HCT116 (cell line): ENCODE results near the gene KIAA0930. TPM values are rescaled to one million over a fixed set of nuclear protein-coding genes. Genes with fewer than 3 reads are reported as not detected.

Source experiments
- ATAC-seq: fragments of 200-7000 bp; cut with Tn5 transposase; 2 replicates; pipeline ENCODE4 v1.9.1; 2020; ENCODE audit warnings: mild to moderate bottlenecking, moderate library complexity
- BruUV-seq: library from RNA; stranded (reverse); fragments of 400-500 nt; replicated peaks from 2 replicates; lab custom pipeline; 2021; lab: Mats Ljungman, UMichigan
- CTCF ChIA-PET: fragments of 300-600 bp; sonication (Branson Sonifier 250); formaldehyde crosslinking; loops from one replicate; lab custom pipeline; 2021; ENCODE audit warnings: antibody characterized with exemption; lab: Charles Lee
- POLR2A ChIA-PET: fragments of 300-600, 350-600 bp; sonication (Branson Sonifier 250); formaldehyde crosslinking; loops from one replicate; lab custom pipeline; 2021; ENCODE audit warnings: antibody characterized with exemption; lab: Charles Lee
- RAD21 ChIA-PET, 2 experiments: fragments of 300-600 bp; sonication (Branson Sonifier 250); formaldehyde crosslinking; loops; one replicate each; lab custom pipeline; 2023; ENCODE audit warnings: low total read pairs in 2 of 2; ENCODE audit not compliant: uncharacterized antibody in 2 of 2, unreplicated experiment in 2 of 2, low non-redundant PET in 1 of 2; lab: Charles Lee
- DNase-seq: peaks from one replicate; pipeline ENCODE4 v3.0.0-alpha.2; 2010; ENCODE audit warnings: low read depth, low spot score
- H2AFZ ChIP-seq: fragments of 200-600 bp; shearing (Covaris generic), sonication (generic); 2 replicates; pipeline ENCODE4 v1.6.1; 2017; ENCODE audit warnings: low read depth, mixed run types, mixed read lengths, antibody characterized with exemption, low read length; ENCODE audit not compliant: poor library complexity, severe bottlenecking
- H3K27ac ChIP-seq: 2 replicates; pipeline ENCODE4 v1.5.1; 2012; ENCODE audit warnings: low read depth, low read length
- H3K27me3 ChIP-seq: fragments of 200-600 bp; sonication (generic); 2 replicates; pipeline ENCODE4 v1.6.1; 2016; ENCODE audit warnings: mixed run types, low read length, mixed read lengths; ENCODE audit not compliant: insufficient read depth
- H3K36me3 ChIP-seq, 2 experiments: fragments of 200-500 bp in 1 of 2; fragments of 200-600 bp in 1 of 2; sonication (Bioruptor generic) in 1 of 2; sonication (generic) in 1 of 2; 2 replicates each; pipeline versions ENCODE4 v1.5.1 to v1.6.1; 2014 to 2016; ENCODE audit warnings: low read length in 2 of 2, inconsistent platforms in 1 of 2, mixed read lengths in 1 of 2, mixed run types in 1 of 2; ENCODE audit not compliant: insufficient read depth in 2 of 2, control insufficient read depth in 1 of 2
- H3K4me1 ChIP-seq, 2 experiments: fragments of 200-600 bp in 1 of 2; sonication (generic) in 1 of 2; 2 replicates each; pipeline versions ENCODE4 v1.5.1 to v1.6.1; 2012 to 2017; ENCODE audit warnings: low read length in 2 of 2, inconsistent platforms in 1 of 2, mild to moderate bottlenecking in 1 of 2, mixed read lengths in 1 of 2, mixed run types in 1 of 2, moderate library complexity in 1 of 2; ENCODE audit not compliant: insufficient read depth in 2 of 2, control insufficient read depth in 1 of 2
- H3K4me2 ChIP-seq: fragments of 200-600 bp; sonication (generic); 2 replicates; pipeline ENCODE4 v1.6.1; 2017; ENCODE audit warnings: mixed run types, low read length, mixed read lengths
- H3K4me3 ChIP-seq, 2 experiments: fragments of 200-600 bp in 1 of 2; sonication (generic) in 1 of 2; replicated peaks in 1 of 2; 2 replicates each; pipeline ENCODE4 v1.5.1; 2011 to 2016; ENCODE audit warnings: low read length in 2 of 2, control low read depth in 1 of 2, low read depth in 1 of 2, mild to moderate bottlenecking in 1 of 2, mixed read lengths in 1 of 2, mixed run types in 1 of 2
- H3K79me2 ChIP-seq: fragments of 200-600 bp; sonication (generic); 2 replicates; pipeline ENCODE4 v1.6.1; 2017; ENCODE audit warnings: mild to moderate bottlenecking, mixed run types, low read length, moderate library complexity, mixed read lengths; ENCODE audit not compliant: insufficient read depth
- H3K9ac ChIP-seq: fragments of 200-600 bp; sonication (generic); 2 replicates; pipeline ENCODE4 v1.6.1; 2016; ENCODE audit warnings: low read length, mixed read lengths
- H3K9me2 ChIP-seq: fragments of 200-600 bp; sonication (generic), shearing (Covaris generic); 2 replicates; pipeline ENCODE4 v1.6.1; 2017; ENCODE audit warnings: mixed run types, mild to moderate bottlenecking, moderate library complexity; ENCODE audit not compliant: insufficient read depth
- H3K9me3 ChIP-seq, 2 experiments: fragments of 200-500 bp in 1 of 2; fragments of 200-600 bp in 1 of 2; sonication (Bioruptor generic) in 1 of 2; sonication (generic) in 1 of 2; 2 replicates each; pipeline ENCODE4 v1.6.1; 2014 to 2017; ENCODE audit warnings: low read length in 2 of 2, mixed read lengths in 2 of 2, inconsistent platforms in 1 of 2, low read depth in 1 of 2, mild to moderate bottlenecking in 1 of 2, mixed run types in 1 of 2, moderate library complexity in 1 of 2; ENCODE audit not compliant: control insufficient read depth in 1 of 2, insufficient read depth in 1 of 2
- H4K20me1 ChIP-seq: fragments of 200-600 bp; sonication (generic), shearing (Covaris generic); 2 replicates; pipeline ENCODE4 v1.6.1; 2017; ENCODE audit warnings: mixed run types, mild to moderate bottlenecking, moderate library complexity; ENCODE audit not compliant: insufficient read depth
- ATF3 ChIP-seq: IDR thresholded peaks from 2 replicates; pipeline ENCODE4 v1.6.1; 2012
- JUND ChIP-seq: IDR thresholded peaks from 2 replicates; pipeline ENCODE4 v1.6.1; 2012
- POLR2A ChIP-seq: IDR thresholded peaks from 2 replicates; pipeline ENCODE4 v1.7.0; 2011; ENCODE audit warnings: borderline replicate concordance; ENCODE audit not compliant: insufficient read depth, insufficient read length; ENCODE audit errors: extremely low read depth
- SIN3A ChIP-seq: IDR thresholded peaks from 2 replicates; pipeline ENCODE4 v1.6.1; 2012; ENCODE audit warnings: low read depth
- ZFX ChIP-seq: fragments of 450-650 bp; IDR thresholded peaks from 2 replicates; pipeline ENCODE4 v1.6.1; 2017
- intact Hi-C: fragments of 100-400 bp; cut with micrococcal nuclease; formaldehyde crosslinking; loops from 2 replicates; pipeline ENCODE4 v1.10.0; 2022
- total RNA-seq: library from RNA; stranded (reverse); gene quantifications from one replicate; pipeline ENCODE4 v1.2.1, GENCODE V29; 2021; ENCODE audit not compliant: unreplicated experiment

The KIAA0930 gene
- total RNA-seq, 1 experiment from 2014 or later, result 60.9 TPM

- TF ChIP-seq SIN3A (no peak), POLR2A (no peak)
These were observed 27.7 kb upstream of the KIAA0930 start (continued) for GRCh38 chr22:45268167-45268957.

- no peaks in the 10 kb centered on the region for H3K79me2 ChIP-seq
- intact Hi-C loops, result loop anchor here (2.0 kb wide), 1 partner anchor 163 kb away; no protein-coding TSS in a partner anchor
- no peaks in the 10 kb centered on the region for H3K36me3 ChIP-seq
- no peak for ATAC-seq
- no peaks in the 10 kb centered on the region for H4K20me1 ChIP-seq
- ChIA-PET POLR2A (interaction anchor here (1.6 kb wide), 1 partner anchor 19 kb away, joined by 4 read pairs; no protein-coding TSS in a partner anchor), RAD21 (no interaction called here), CTCF (no interaction called here)
- no peak overlapping the region for H3K4me2 ChIP-seq
- no peak overlapping the region for H3K4me3 ChIP-seq
- H3K4me1 ChIP-seq, result peaks cover 14 to 25% of the 10 kb centered on the region in 2 experiments
- H3K9me2 ChIP-seq, result no peaks in the 10 kb centered on the region
- TF ChIP-seq ZFX, result no peak
- no peak for TF ChIP-seq POLR2A
- TF ChIP-seq JUND, result no peak
- no peak for TF ChIP-seq ATF3
- TF ChIP-seq, all 23 proteins: peak for 0
- Histone ChIP-seq H2AFZ (no peak overlapping the region), H3K27ac (no peak overlapping the region), H3K9ac (no peak overlapping the region), H3K9me3 (no peaks in the 10 kb centered on the region), H3K27me3 (no peaks in the 10 kb centered on the region)
- no TSS peak for BruUV-seq
- no peak for DNase-seq
These were observed 24.8 kb upstream of the KIAA0930 start for GRCh38 chr22:45265535-45265934.
